MM.1S (cell line): ENCODE data around the gene RNF227.

Experiments
- CTCF ChIP-seq: fragments of 300-600 bp; sonication (generic); IDR thresholded peaks from 2 replicates; pipeline ENCODE4 v1.5.1; 2016; ENCODE audit warnings: antibody characterized with exemption, low read length, mixed read lengths
- EZH2 ChIP-seq: fragments of 300-600 bp; sonication (generic); optimal IDR thresholded peaks from 2 replicates; pipeline ENCODE3; 2017; ENCODE audit warnings: low read depth, mild to moderate bottlenecking, antibody characterized with exemption, low read length, mixed read lengths
- EZH2phosphoT487 ChIP-seq: fragments of 300-600 bp; sonication (generic); IDR thresholded peaks from 2 replicates; pipeline ENCODE4 v1.6.1; 2018; ENCODE audit warnings: antibody characterized with exemption, low read length

- TF ChIP-seq CTCF (no peak), EZH2 (no peak), EZH2phosphoT487 (no peak)
These were observed 14.9 kb upstream of the RNF227 start for GRCh38 chr17:7930841-7931631.
